H1 (cell line): ENCODE measurements around the gene HTR4. TPM values are rescaled to one million over a fixed set of nuclear protein-coding genes. Genes with fewer than 3 reads are reported as not detected.

ENCODE experiments used
- CTCF ChIA-PET: fragments of 300-600 bp; sonication (Branson Sonifier 250); formaldehyde crosslinking; loops from one replicate; lab custom pipeline; 2021; ENCODE audit not compliant: partially characterized antibody; lab: Charles Lee
- POLR2A ChIA-PET: fragments of 300-600 bp; sonication (Branson Sonifier 250); formaldehyde crosslinking; loops from one replicate; lab custom pipeline; 2021; ENCODE audit warnings: inconsistent platforms; ENCODE audit not compliant: partially characterized antibody; lab: Charles Lee
- DNase-seq, 2 experiments: peaks; one replicate each; pipeline versions ENCODE4 v3.0.0 to v3.0.0-alpha.2; 2010 to 2022; ENCODE audit warnings: low spot score in 2 of 2, low read depth in 1 of 2, mixed read lengths in 1 of 2
- FAIRE-seq: peaks from 2 replicates; lab custom pipeline; 2011; peaks lifted over from hg19 to GRCh38; lab: Jason Lieb, UNC
- H2AFZ ChIP-seq: 2 replicates; pipeline ENCODE4 v1.8.1; 2012; ENCODE audit warnings: low read length, inconsistent platforms
- H2AK5ac ChIP-seq: 2 replicates; pipeline ENCODE4 v1.6.1; 2013; ENCODE audit warnings: low read depth, low read length
- H2BK120ac ChIP-seq: replicated peaks from 2 replicates; pipeline ENCODE3; 2013; ENCODE audit warnings: low read depth, low read length, inconsistent platforms
- H2BK12ac ChIP-seq: 2 replicates; pipeline ENCODE4 v1.6.1; 2013; ENCODE audit warnings: low read depth, low read length
- H2BK15ac ChIP-seq: 2 replicates; pipeline ENCODE4 v1.6.1; 2013; ENCODE audit warnings: low read length
- H2BK20ac ChIP-seq: 2 replicates; pipeline ENCODE4 v1.6.1; 2013; ENCODE audit warnings: low read length
- H2BK5ac ChIP-seq: 2 replicates; pipeline ENCODE4 v1.6.1; 2013; ENCODE audit warnings: low read depth, low read length
- H3K14ac ChIP-seq: 2 replicates; pipeline ENCODE4 v1.6.1; 2013; ENCODE audit warnings: inconsistent platforms; ENCODE audit not compliant: insufficient read length
- H3K18ac ChIP-seq: 2 replicates; pipeline ENCODE4 v1.6.1; 2013; ENCODE audit warnings: low read length; ENCODE audit errors: extremely low read depth
- H3K23ac ChIP-seq: 2 replicates; pipeline ENCODE4 v1.6.1; 2013; ENCODE audit warnings: inconsistent platforms; ENCODE audit not compliant: insufficient read length
- H3K23me2 ChIP-seq: 2 replicates; pipeline ENCODE4 v1.6.1; 2013; ENCODE audit warnings: low read depth, low read length
- H3K27ac ChIP-seq: 2 replicates; pipeline ENCODE4 v1.6.1; 2011; ENCODE audit warnings: low read depth, low read length, inconsistent platforms
- H3K27me3 ChIP-seq, 4 experiments: replicated peaks in 1 of 4; 1 replicate in 1 of 4; 2 replicates in 3 of 4; pipeline versions ENCODE4 v1.6.1 to v1.8.1; 2011 to 2013; ENCODE audit warnings: low read length in 3 of 4, mild to moderate bottlenecking in 3 of 4, inconsistent platforms in 2 of 4, mixed read lengths in 2 of 4, moderate library complexity in 1 of 4; ENCODE audit not compliant: control insufficient read depth in 3 of 4, insufficient read depth in 3 of 4; ENCODE audit errors: extremely low read depth in 1 of 4
- H3K36me3 ChIP-seq, 4 experiments: 2 replicates each; pipeline versions ENCODE4 v1.6.1 to v1.8.1; 2011 to 2013; ENCODE audit warnings: mild to moderate bottlenecking in 4 of 4, low read length in 3 of 4, moderate library complexity in 2 of 4, control low read depth in 1 of 4, inconsistent platforms in 1 of 4; ENCODE audit not compliant: insufficient read depth in 4 of 4, control insufficient read depth in 2 of 4
- H3K4ac ChIP-seq: replicated peaks from 2 replicates; pipeline ENCODE3; 2013; ENCODE audit warnings: low read length, low read depth, mixed read lengths, inconsistent platforms; ENCODE audit not compliant: insufficient read length
- H3K4me1 ChIP-seq, 4 experiments: replicated peaks in 1 of 4; 1 replicate in 1 of 4; 2 replicates in 3 of 4; pipeline versions ENCODE4 v1.6.1 to v1.8.1; 2011 to 2013; ENCODE audit warnings: low read length in 3 of 4, inconsistent platforms in 2 of 4, mixed read lengths in 1 of 4; ENCODE audit not compliant: insufficient read depth in 4 of 4, control insufficient read depth in 3 of 4
- H3K4me2 ChIP-seq, 2 experiments: 2 replicates each; pipeline versions ENCODE4 v1.6.1 to v1.8.1; 2011 to 2013; ENCODE audit warnings: low read depth in 2 of 2, low read length in 2 of 2, control low read depth in 1 of 2, inconsistent platforms in 1 of 2, mild to moderate bottlenecking in 1 of 2; ENCODE audit not compliant: insufficient read depth in 1 of 2
- H3K4me3 ChIP-seq, 4 experiments: fragments of 200-600, 300-600 bp in 1 of 4; sonication (generic), shearing (Covaris generic), sonication (Bioruptor Twin) in 1 of 4; 2 replicates each; pipeline versions ENCODE4 v1.5.1 to v1.8.1; 2011 to 2016; ENCODE audit warnings: low read length in 4 of 4, low read depth in 3 of 4, control low read depth in 2 of 4, inconsistent platforms in 2 of 4, mild to moderate bottlenecking in 2 of 4, mixed read lengths in 1 of 4, moderate library complexity in 1 of 4; ENCODE audit not compliant: insufficient read depth in 2 of 4; ENCODE audit errors: extremely low read depth in 1 of 4
- H3K56ac ChIP-seq: replicated peaks from 2 replicates; pipeline ENCODE3; 2013; ENCODE audit warnings: low read depth, mild to moderate bottlenecking, mixed read lengths, low read length, inconsistent platforms; ENCODE audit not compliant: insufficient read length
- H3K79me1 ChIP-seq: 2 replicates; pipeline ENCODE4 v1.6.1; 2013; ENCODE audit warnings: low read depth, low read length, control low read depth
- H3K79me2 ChIP-seq, 2 experiments: 2 replicates each; pipeline versions ENCODE4 v1.6.1 to v1.8.1; 2012 to 2013; ENCODE audit warnings: low read length in 2 of 2, mild to moderate bottlenecking in 2 of 2, inconsistent platforms in 1 of 2; ENCODE audit not compliant: insufficient read depth in 2 of 2, control insufficient read depth in 1 of 2
- H3K9ac ChIP-seq, 4 experiments: replicated peaks in 1 of 4; 1 replicate in 1 of 4; 2 replicates in 3 of 4; pipeline versions ENCODE4 v1.6.1 to v1.8.1; 2011 to 2013; ENCODE audit warnings: low read depth in 3 of 4, low read length in 3 of 4, control low read depth in 2 of 4, mild to moderate bottlenecking in 2 of 4, moderate library complexity in 2 of 4, inconsistent platforms in 1 of 4; ENCODE audit errors: extremely low read depth in 1 of 4
- H3K9me3 ChIP-seq, 2 experiments: 2 replicates each; pipeline versions ENCODE4 v1.6.1 to v1.8.1; 2012 to 2013; ENCODE audit warnings: mild to moderate bottlenecking in 2 of 2, moderate library complexity in 2 of 2, control low read depth in 1 of 2, inconsistent platforms in 1 of 2, low read depth in 1 of 2, low read length in 1 of 2, mixed read lengths in 1 of 2; ENCODE audit not compliant: insufficient read depth in 2 of 2
- H4K20me1 ChIP-seq, 2 experiments: replicated peaks in 1 of 2; 2 replicates each; pipeline versions ENCODE3 to v1.8.1; 2011 to 2013; ENCODE audit warnings: inconsistent platforms in 2 of 2, low read length in 2 of 2, mild to moderate bottlenecking in 1 of 2; ENCODE audit not compliant: insufficient read depth in 2 of 2, control insufficient read depth in 1 of 2
- H4K5ac ChIP-seq: 2 replicates; pipeline ENCODE4 v1.6.1; 2013; ENCODE audit warnings: low read length, low read depth, mixed read lengths, inconsistent platforms; ENCODE audit not compliant: insufficient read length
- H4K8ac ChIP-seq: 2 replicates; pipeline ENCODE4 v1.8.0; 2013; ENCODE audit warnings: mild to moderate bottlenecking, moderate library complexity, low read length, inconsistent platforms; ENCODE audit not compliant: insufficient read depth; ENCODE audit errors: extremely low read depth
- H4K91ac ChIP-seq: replicated peaks from 2 replicates; pipeline ENCODE3; 2013; ENCODE audit warnings: low read length, mixed read lengths, inconsistent platforms; ENCODE audit not compliant: insufficient read length
- ATF2 ChIP-seq: IDR thresholded peaks from 2 replicates; pipeline ENCODE4 v1.6.1; 2012; ENCODE audit warnings: low read length, inconsistent platforms
- CBX8 ChIP-seq: fragments of 300-800, 300-1000 bp; sonication (generic); IDR thresholded peaks from 2 replicates; pipeline ENCODE4 v1.7.1; 2016; ENCODE audit warnings: low read depth, low read length, borderline replicate concordance
- CEBPB ChIP-seq: IDR thresholded peaks from 2 replicates; pipeline ENCODE4 v1.6.1; 2012; ENCODE audit warnings: low read depth, low read length
- SIRT6 ChIP-seq: IDR thresholded peaks from one replicate; pipeline ENCODE4 v1.7.1; 2012; ENCODE audit warnings: low read length, inconsistent platforms
- SUZ12 ChIP-seq: fragments of 200-600 bp; sonication (generic); IDR thresholded peaks from 2 replicates; pipeline ENCODE4 v1.6.1; 2012; ENCODE audit warnings: mild to moderate bottlenecking, inconsistent platforms, low read length, moderate library complexity, mixed read lengths
- TAF1 ChIP-seq: IDR thresholded peaks from 2 replicates; pipeline ENCODE4 v1.6.1; 2011; ENCODE audit warnings: mild to moderate bottlenecking, low read depth, low read length
- polyA plus RNA-seq, 7 experiments: library from polyadenylated mRNA; depleted of rRNA in 3 of 7; stranded (reverse) in 5 of 7; unstranded in 2 of 7; fragments of >200 nt in 5 of 7; fragments of 200-250 nt in 2 of 7; gene quantifications; 1 replicate in 5 of 7; 2 replicates in 1 of 7; 4 replicates in 1 of 7; pipeline versions ENCODE4 v1.2.1 to v1.2.3, GENCODE V29; 2011 to 2013; ENCODE audit warnings: missing spikeins in 2 of 7, mixed read lengths in 2 of 7
- total RNA-seq: library from RNA; stranded (reverse); fragmentation: NEBNext Ultra II Directional; extraction: Animal tissue kit (Norgen Biotek cat#: 25700); gene quantifications from 2 replicates; pipeline ENCODE4 v1.2.1, GENCODE V29; 2021

The HTR4 gene
- total and polyA plus RNA-seq, 2 of the 8 experiments (the other 6 are each of a cell fraction or from before 2014, with no cell fraction given), result not detected

- Histone ChIP-seq H3K18ac (no peak overlapping the region), H2BK5ac (no peak overlapping the region), H3K4me2 (no peak overlapping the region), H4K20me1 (no peaks in the 10 kb centered on the region), H4K8ac (no peak overlapping the region), H3K56ac (no peak overlapping the region), H3K9ac (no peak overlapping the region), H4K91ac (no peak overlapping the region), H3K4me3 (no peak overlapping the region), H2BK12ac (no peak overlapping the region), H2BK20ac (no peak overlapping the region), H4K5ac (no peak overlapping the region), H3K27me3 (no peaks in the 10 kb centered on the region), H3K23me2 (no peaks in the 10 kb centered on the region), H2BK120ac (no peak overlapping the region), H3K23ac (no peak overlapping the region), H2AK5ac (no peak overlapping the region), H3K27ac (no peak overlapping the region), H3K79me2 (no peaks in the 10 kb centered on the region), H2AFZ (0 out of 2 replicates have a peak overlapping the region, but pooled peaks have one; percentile 37), H3K4ac (no peak overlapping the region), H2BK15ac (no peak overlapping the region), H3K14ac (no peak overlapping the region), H3K79me1 (no peaks in the 10 kb centered on the region), H3K9me3 (no peaks in the 10 kb centered on the region), H3K4me1 (no peaks in the 10 kb centered on the region), H3K36me3 (no peaks in the 10 kb centered on the region)
- DNase-seq (no peak), FAIRE-seq (no peak)
- no peak for TF ChIP-seq TAF1
- TF ChIP-seq SUZ12, result no peak
- TF ChIP-seq CEBPB, result no peak
- TF ChIP-seq SIRT6, result no peak
- no peak for TF ChIP-seq ATF2
- TF ChIP-seq CBX8, result no peak
- POLR2A ChIA-PET, result no interaction called here
- CTCF ChIA-PET, result interaction anchor here (0.8 kb wide), 1 partner anchor 41 kb away, joined by 4 read pairs; no protein-coding TSS in a partner anchor
These were observed 8.8 kb downstream of the HTR4 start for GRCh38 chr5:148645527-148645926.
